ENCODE results near the gene MTMR2. TPM values are rescaled to one million over a fixed set of nuclear protein-coding genes. Genes with fewer than 3 reads are reported as not detected.

Gene MTMR2
- total and polyA plus RNA-seq, 4 donors: 11.6 to 53.7 (median 24.4) TPM

GRCh38 chr11:95805869-95806268 is 118.0 kb downstream of the MTMR2 start:
- TF ChIP-seq, protein P1, sequence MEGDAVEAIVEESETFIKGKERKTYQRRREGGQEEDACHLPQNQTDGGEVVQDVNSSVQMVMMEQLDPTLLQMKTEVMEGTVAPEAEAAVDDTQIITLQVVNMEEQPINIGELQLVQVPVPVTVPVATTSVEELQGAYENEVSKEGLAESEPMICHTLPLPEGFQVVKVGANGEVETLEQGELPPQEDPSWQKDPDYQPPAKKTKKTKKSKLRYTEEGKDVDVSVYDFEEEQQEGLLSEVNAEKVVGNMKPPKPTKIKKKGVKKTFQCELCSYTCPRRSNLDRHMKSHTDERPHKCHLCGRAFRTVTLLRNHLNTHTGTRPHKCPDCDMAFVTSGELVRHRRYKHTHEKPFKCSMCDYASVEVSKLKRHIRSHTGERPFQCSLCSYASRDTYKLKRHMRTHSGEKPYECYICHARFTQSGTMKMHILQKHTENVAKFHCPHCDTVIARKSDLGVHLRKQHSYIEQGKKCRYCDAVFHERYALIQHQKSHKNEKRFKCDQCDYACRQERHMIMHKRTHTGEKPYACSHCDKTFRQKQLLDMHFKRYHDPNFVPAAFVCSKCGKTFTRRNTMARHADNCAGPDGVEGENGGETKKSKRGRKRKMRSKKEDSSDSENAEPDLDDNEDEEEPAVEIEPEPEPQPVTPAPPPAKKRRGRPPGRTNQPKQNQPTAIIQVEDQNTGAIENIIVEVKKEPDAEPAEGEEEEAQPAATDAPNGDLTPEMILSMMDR (IDR thresholded peaks at IDR 0.05; ENCODE audit: control extremely low read depth, extremely low read depth): no peak
- Histone ChIP-seq H3K9me3 (ENCODE audit: control insufficient read depth in 4 of 4, insufficient read depth in 3 of 4, low read length in 3 of 4) (peaks cover 0 to 2% (median 0%) of the 10 kb centered on the region in 4 donors), H3K36me3 (ENCODE audit: control insufficient read depth in 4 of 4, insufficient read depth in 4 of 4, low read length in 4 of 4) (peaks cover 4 to 28% (median 10%) of the 10 kb centered on the region in 4 donors), H3K27me3 (ENCODE audit: control insufficient read depth in 3 of 3, insufficient read depth in 3 of 3, low read length in 2 of 3) (no peaks in the 10 kb centered on the region), H3K4me3 (no peak overlapping the region), H3K4me1 (ENCODE audit: control insufficient read depth in 5 of 5, insufficient read depth in 5 of 5, low read length in 5 of 5) (no peaks in the 10 kb centered on the region), H3K27ac (ENCODE audit: low read depth in 1 of 2, low read length in 1 of 2) (no peak overlapping the region), H3K9ac (ENCODE audit: insufficient read depth in 1 of 2, low read length in 2 of 2) (no peak overlapping the region)
- no peak for DNase-seq
- WGBS, 2 donors: 81 to 82% methylated on average over 2 of the region's 2 CpGs
- no peak for ATAC-seq (ENCODE audit: insufficient read depth, low FRiP score)

DNA sequence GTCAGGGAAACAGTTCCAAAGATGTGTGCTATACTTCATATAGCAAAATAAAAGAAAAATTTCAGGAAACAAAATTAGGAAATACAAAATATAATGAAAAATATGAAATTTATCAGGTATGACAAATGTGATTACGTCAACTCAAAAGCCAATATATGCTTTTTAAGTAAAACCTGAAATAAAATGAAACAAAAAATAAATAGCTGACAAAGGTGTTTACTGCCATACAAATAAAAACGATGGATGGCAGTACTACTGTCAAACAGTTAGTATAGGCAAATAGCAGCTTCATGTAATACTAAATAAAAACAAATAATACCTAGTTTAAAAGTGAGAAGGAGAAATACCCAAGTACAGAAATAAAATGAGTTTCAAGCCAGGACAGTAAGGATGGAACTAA is 119.9 kb downstream of the MTMR2 start:
- Histone ChIP-seq H3K27me3 (ENCODE audit: control insufficient read depth in 3 of 3, insufficient read depth in 3 of 3, low read length in 2 of 3) (no peaks in the 10 kb centered on the region), H3K4me3 (no peak overlapping the region), H3K27ac (ENCODE audit: low read depth in 1 of 2, low read length in 1 of 2) (no peak overlapping the region), H3K36me3 (ENCODE audit: control insufficient read depth in 4 of 4, insufficient read depth in 4 of 4, low read length in 4 of 4) (peaks cover 4 to 39% (median 15%) of the 10 kb centered on the region in 4 donors), H3K4me1 (ENCODE audit: control insufficient read depth in 5 of 5, insufficient read depth in 5 of 5, low read length in 5 of 5) (no peaks in the 10 kb centered on the region), H3K9me3 (ENCODE audit: control insufficient read depth in 4 of 4, insufficient read depth in 3 of 4, low read length in 3 of 4) (peaks cover 0 to 2% (median 0%) of the 10 kb centered on the region in 4 donors), H3K9ac (ENCODE audit: insufficient read depth in 1 of 2, low read length in 2 of 2) (no peak overlapping the region)
- 97 to 99% methylated on average over 2 of the region's 2 CpGs for WGBS, 2 donors
- DNase-seq (no peak), ATAC-seq (ENCODE audit: insufficient read depth, low FRiP score) (no peak)
- TF ChIP-seq, protein P1 (IDR thresholded peaks at IDR 0.05; ENCODE audit: control extremely low read depth, extremely low read depth): no peak

GRCh38 chr11:95802806-95803205 is 121.1 kb downstream of the MTMR2 start:
- H3K4me3 ChIP-seq: no peak overlapping the region
- TF ChIP-seq, protein P1 (IDR thresholded peaks at IDR 0.05; ENCODE audit: control extremely low read depth, extremely low read depth): no peak
- DNase-seq (no peak), ATAC-seq (ENCODE audit: insufficient read depth, low FRiP score) (no peak)
- H3K9ac ChIP-seq (ENCODE audit: insufficient read depth in 1 of 2, low read length in 2 of 2): no peak overlapping the region
- no peaks in the 10 kb centered on the region for H3K4me1 ChIP-seq (ENCODE audit: control insufficient read depth in 5 of 5, insufficient read depth in 5 of 5, low read length in 5 of 5)
- peaks cover 0 to 2% (median 0%) of the 10 kb centered on the region in 4 donors for H3K9me3 ChIP-seq (ENCODE audit: control insufficient read depth in 4 of 4, insufficient read depth in 3 of 4, low read length in 3 of 4)
- WGBS, 2 donors: 91 to 98% methylated on average over 1 of the region's 1 CpG
- peaks cover 4 to 39% (median 15%) of the 10 kb centered on the region in 4 donors for H3K36me3 ChIP-seq (ENCODE audit: control insufficient read depth in 4 of 4, insufficient read depth in 4 of 4, low read length in 4 of 4)
- H3K27me3 ChIP-seq (ENCODE audit: control insufficient read depth in 3 of 3, insufficient read depth in 3 of 3, low read length in 2 of 3): no peaks in the 10 kb centered on the region
- H3K27ac ChIP-seq (ENCODE audit: low read depth in 1 of 2, low read length in 1 of 2): no peak overlapping the region

GRCh38 chr11:95800438-95800837 is 123.5 kb downstream of the MTMR2 start:
- no peaks in the 10 kb centered on the region for H3K4me1 ChIP-seq (ENCODE audit: control insufficient read depth in 5 of 5, insufficient read depth in 5 of 5, low read length in 5 of 5)
- DNase-seq (no peak), ATAC-seq (ENCODE audit: insufficient read depth, low FRiP score) (no peak)
- no peaks in the 10 kb centered on the region for H3K9me3 ChIP-seq (ENCODE audit: control insufficient read depth in 4 of 4, insufficient read depth in 3 of 4, low read length in 3 of 4)
- WGBS, 2 donors: 97 to 98% methylated on average over 12 of the region's 12 CpGs
- H3K4me3 ChIP-seq: no peak overlapping the region
- TF ChIP-seq, protein P1 (IDR thresholded peaks at IDR 0.05; ENCODE audit: control extremely low read depth, extremely low read depth): no peak
- H3K9ac ChIP-seq (ENCODE audit: insufficient read depth in 1 of 2, low read length in 2 of 2): no peak overlapping the region
- H3K27me3 ChIP-seq (ENCODE audit: control insufficient read depth in 3 of 3, insufficient read depth in 3 of 3, low read length in 2 of 3): no peaks in the 10 kb centered on the region
- peaks cover 0 to 31% (median 9%) of the 10 kb centered on the region in 4 donors for H3K36me3 ChIP-seq (ENCODE audit: control insufficient read depth in 4 of 4, insufficient read depth in 4 of 4, low read length in 4 of 4)
- H3K27ac ChIP-seq (ENCODE audit: low read depth in 1 of 2, low read length in 1 of 2): no peak overlapping the region
